Measurements from ENCODE around the gene OCA2.

The OCA2 gene

DNA sequence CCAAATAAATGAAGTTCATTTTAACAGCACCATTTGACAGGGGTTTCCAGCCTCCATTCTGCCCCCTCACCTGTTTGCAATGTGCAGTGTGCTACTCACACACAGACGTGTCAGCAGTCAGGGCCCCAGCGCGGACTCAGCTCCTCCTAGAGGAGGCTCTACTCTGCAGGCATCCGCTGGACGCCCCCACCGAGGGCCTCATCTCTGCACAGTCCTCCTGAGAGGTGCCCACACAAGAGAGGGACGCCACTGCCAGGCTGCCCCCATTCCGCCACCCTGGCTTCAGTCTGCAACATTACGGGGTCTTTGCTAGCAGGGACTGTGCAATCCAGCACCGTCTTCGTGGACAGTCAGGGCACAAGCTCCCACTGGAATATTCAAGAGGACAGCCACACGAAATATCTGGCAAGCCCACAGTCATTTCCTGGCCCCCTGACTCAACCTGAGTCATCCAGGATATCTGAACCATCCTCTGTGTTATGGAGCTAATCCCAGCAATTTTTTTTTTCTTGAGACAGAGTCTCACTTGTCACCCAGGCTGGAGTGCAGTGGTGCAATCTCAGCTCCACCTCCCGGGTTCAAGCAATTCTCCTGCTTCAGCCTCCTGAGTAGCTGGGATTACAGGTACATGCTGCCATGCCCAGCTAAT lies 255.0 kb downstream of the OCA2 start:
- peak; percentile 3 to 8 for DNase-seq (ENCODE audit: low read depth in 2 of 2)
- H3K4me3 ChIP-seq (replicated peaks in 1 of 2; ENCODE audit: low read depth in 2 of 2, low read length in 2 of 2): no peak overlapping the region
- TF ChIP-seq, protein P1, sequence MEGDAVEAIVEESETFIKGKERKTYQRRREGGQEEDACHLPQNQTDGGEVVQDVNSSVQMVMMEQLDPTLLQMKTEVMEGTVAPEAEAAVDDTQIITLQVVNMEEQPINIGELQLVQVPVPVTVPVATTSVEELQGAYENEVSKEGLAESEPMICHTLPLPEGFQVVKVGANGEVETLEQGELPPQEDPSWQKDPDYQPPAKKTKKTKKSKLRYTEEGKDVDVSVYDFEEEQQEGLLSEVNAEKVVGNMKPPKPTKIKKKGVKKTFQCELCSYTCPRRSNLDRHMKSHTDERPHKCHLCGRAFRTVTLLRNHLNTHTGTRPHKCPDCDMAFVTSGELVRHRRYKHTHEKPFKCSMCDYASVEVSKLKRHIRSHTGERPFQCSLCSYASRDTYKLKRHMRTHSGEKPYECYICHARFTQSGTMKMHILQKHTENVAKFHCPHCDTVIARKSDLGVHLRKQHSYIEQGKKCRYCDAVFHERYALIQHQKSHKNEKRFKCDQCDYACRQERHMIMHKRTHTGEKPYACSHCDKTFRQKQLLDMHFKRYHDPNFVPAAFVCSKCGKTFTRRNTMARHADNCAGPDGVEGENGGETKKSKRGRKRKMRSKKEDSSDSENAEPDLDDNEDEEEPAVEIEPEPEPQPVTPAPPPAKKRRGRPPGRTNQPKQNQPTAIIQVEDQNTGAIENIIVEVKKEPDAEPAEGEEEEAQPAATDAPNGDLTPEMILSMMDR (IDR thresholded peaks at IDR 0.05; ENCODE audit: low read depth, low read length): no peak

DNA sequence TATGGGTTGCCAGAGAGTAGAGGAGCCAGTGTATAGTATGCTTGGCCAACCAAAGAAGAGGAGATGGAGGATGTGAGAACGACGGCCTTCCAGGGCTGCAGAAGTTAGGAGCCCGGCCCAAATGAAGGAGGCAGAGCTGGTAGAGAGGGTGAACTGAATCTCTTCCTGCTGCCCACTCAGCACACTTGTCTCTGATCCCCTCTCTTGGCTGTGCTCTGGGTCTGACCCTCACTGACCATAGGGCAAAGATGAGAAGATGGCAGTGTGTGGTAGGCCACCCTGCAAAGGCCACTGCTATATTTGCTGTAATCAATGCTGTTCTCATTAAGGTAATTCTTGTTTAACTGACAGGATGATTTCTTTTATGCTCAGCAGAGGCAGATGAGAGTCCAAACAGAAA lies 256.0 kb downstream of the OCA2 start:
- TF ChIP-seq, protein P1 (IDR thresholded peaks at IDR 0.05; ENCODE audit: low read depth, low read length): no peak
- no peak overlapping the region for H3K4me3 ChIP-seq (replicated peaks in 1 of 2; ENCODE audit: low read depth in 2 of 2, low read length in 2 of 2)
- DNase-seq (ENCODE audit: low read depth in 2 of 2): no peak

DNA sequence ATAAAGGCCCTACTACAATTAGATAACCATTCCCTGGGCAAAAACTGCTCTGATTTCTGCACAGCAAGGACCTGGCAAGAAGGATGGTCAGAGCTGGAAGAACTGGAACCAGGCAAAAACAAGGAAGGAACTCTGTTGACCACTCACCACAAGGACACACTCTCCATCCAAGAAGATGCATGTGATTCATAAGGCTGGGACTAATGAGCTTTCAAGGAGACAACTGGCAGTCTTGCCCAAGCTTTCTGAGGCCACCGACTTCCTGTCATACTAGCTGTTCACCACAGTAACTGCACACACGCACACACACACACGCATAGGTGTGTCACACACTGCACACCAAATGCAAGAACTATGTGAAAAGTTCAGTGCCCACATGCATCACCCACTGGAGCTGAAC lies 256.6 kb downstream of the OCA2 start:
- H3K4me3 ChIP-seq (replicated peaks in 1 of 2; ENCODE audit: low read depth in 2 of 2, low read length in 2 of 2): no peak overlapping the region
- TF ChIP-seq, protein P1 (IDR thresholded peaks at IDR 0.05; ENCODE audit: low read depth, low read length): no peak
- no peak for DNase-seq (ENCODE audit: low read depth in 2 of 2)

DNA sequence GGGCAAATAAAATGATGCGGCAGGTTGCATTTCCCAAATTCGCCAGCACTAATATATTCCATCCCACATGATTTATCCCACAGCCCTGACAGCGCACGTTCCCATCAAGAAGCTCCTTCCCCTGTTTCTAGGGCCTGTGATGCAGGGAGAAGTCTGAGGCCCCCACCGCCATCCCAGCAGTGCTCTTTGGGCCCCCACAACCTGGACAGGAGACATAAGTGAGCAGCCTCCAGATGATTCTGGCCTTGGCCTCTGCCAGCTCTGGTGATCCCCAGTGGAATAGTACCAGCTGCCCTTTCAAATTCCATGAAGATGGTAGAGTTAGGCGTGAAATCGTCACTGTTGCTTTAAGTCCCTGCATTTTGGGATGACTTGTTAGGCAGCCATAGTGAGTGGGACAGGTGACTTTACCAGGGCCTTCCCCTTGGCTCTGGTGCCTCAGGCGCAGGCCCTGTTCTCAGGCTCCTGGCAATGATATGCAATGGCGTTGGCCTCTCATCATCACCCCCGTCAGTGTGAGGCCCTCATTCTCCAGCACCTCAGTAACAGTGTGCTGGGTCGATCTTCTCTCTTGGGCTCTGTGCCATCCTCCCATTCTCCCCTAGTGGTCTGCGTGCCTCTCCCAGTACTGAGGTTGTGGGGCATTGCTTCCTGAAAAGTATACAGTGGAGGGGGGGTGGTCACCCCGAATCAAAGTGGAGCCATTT lies 263.7 kb downstream of the OCA2 start:
- TF ChIP-seq, protein P1 (IDR thresholded peaks at IDR 0.05; ENCODE audit: low read depth, low read length): no peak
- DNase-seq (ENCODE audit: low read depth in 2 of 2): no peak

DNA sequence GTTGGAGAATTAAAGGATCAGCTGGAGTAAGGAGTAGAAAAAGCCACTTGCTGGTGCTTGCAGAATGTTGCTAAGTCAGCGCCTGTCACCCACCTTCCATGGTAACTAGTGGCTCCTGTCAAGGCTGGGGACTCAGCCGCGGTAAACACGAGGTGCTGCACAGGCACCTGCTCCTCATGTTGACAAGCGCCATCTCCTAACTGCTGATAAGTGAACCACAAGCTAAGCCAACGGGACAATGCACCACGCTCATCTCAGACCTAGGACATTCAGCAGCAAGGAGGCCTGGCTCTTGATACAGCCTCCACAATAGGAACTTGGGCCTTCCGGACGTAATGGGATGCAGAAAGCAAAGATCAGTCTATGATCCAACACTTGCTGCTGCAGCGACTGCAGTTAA lies 264.4 kb downstream of the OCA2 start:
- DNase-seq (ENCODE audit: low read depth in 2 of 2): no peak
- no peak overlapping the region for H3K4me3 ChIP-seq (replicated peaks in 1 of 2; ENCODE audit: low read depth in 2 of 2, low read length in 2 of 2)
- TF ChIP-seq, protein P1 (IDR thresholded peaks at IDR 0.05; ENCODE audit: low read depth, low read length): no peak

More for the DNA sequence above, 263.7 kb downstream of the OCA2 start:
- H3K4me3 ChIP-seq (replicated peaks in 1 of 2; ENCODE audit: low read depth in 2 of 2, low read length in 2 of 2): no peak overlapping the region

DNA sequence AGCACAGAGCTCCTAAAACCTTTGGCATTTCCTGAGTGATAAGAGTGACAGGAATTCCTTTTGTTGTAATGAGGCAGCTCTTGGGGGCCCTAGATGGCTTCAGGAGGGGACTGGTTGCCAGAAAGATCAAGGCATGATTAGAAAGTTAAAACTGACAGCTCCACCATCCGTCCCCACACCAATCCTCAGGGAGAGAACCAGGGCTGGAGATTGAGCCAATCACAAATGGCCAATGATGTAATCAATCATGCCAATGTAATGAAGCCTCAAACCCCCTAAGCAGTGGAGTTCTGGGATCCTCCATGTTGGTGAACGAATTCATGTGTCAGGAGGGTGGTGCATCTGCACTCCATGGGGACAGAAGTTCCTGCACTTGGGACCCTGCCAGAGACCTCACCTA lies 265.1 kb downstream of the OCA2 start:
- no peak for DNase-seq (ENCODE audit: low read depth in 2 of 2)
- H3K4me3 ChIP-seq (replicated peaks in 1 of 2; ENCODE audit: low read depth in 2 of 2, low read length in 2 of 2): no peak overlapping the region
- TF ChIP-seq, protein P1 (IDR thresholded peaks at IDR 0.05; ENCODE audit: low read depth, low read length): no peak

Measured in cardiac fibroblast (primary cell).